Neural cell (in vitro differentiated cells): ENCODE measurements around the gene CNST.

Experiments used
- CTCF ChIP-seq: fragments of 450-650 bp; IDR thresholded peaks from 2 replicates; pipeline ENCODE4 v1.5.1; 2014; ENCODE audit warnings: antibody characterized with exemption, mild to moderate bottlenecking, moderate library complexity; ENCODE audit not compliant: poor library complexity, severe bottlenecking
- EP300 ChIP-seq: fragments of 450-650 bp; conservative IDR thresholded peaks from 2 replicates; pipeline ENCODE4 v1.6.1; 2014; ENCODE audit warnings: antibody characterized with exemption, mild to moderate bottlenecking, moderate library complexity; ENCODE audit not compliant: poor library complexity, severe bottlenecking
- EZH2 ChIP-seq: fragments of 200-600, 300-800 bp; shearing (Covaris generic), sonication (generic); IDR thresholded peaks from 2 replicates; pipeline ENCODE4 v1.6.1; 2014; ENCODE audit warnings: antibody characterized with exemption, low read length, borderline replicate concordance, mild to moderate bottlenecking; ENCODE audit not compliant: insufficient read depth, poor library complexity, severe bottlenecking
- POLR2AphosphoS5 ChIP-seq: IDR thresholded peaks from 2 replicates; pipeline ENCODE4 v1.6.1; 2012
- RAD21 ChIP-seq: fragments of 450-650 bp; conservative IDR thresholded peaks from 2 replicates; pipeline ENCODE4 v1.6.1; 2014; ENCODE audit warnings: antibody characterized with exemption, mild to moderate bottlenecking, moderate library complexity
- REST ChIP-seq: IDR thresholded peaks from 2 replicates; pipeline ENCODE4 v1.6.1; 2012; ENCODE audit warnings: borderline replicate concordance
- SMC3 ChIP-seq: fragments of 450-650 bp; conservative IDR thresholded peaks from 2 replicates; pipeline ENCODE4 v1.6.1; 2014; ENCODE audit warnings: antibody characterized with exemption, mild to moderate bottlenecking, moderate library complexity; ENCODE audit not compliant: poor library complexity

- TF ChIP-seq SMC3 (no peak), EP300 (no peak), CTCF (no peak), EZH2 (no peak), RAD21 (no peak), REST (no peak), POLR2AphosphoS5 (no peak)
These were observed 11.5 kb downstream of the CNST start for GRCh38 chr1:246577720-246578106.
